HEK293 (cell line): Measurements from ENCODE around the gene TIMM44.

Experiments
- GLIS2 ChIP-seq: fragments of 450-650 bp; formaldehyde crosslinking; IDR thresholded peaks from 2 replicates; pipeline ENCODE4 v1.5.1; 2016; ENCODE audit warnings: missing biosample characterization, missing genetic modification characterization
- HIC1 ChIP-seq: fragments of 450-650 bp; formaldehyde crosslinking; IDR thresholded peaks from 2 replicates; pipeline ENCODE4 v1.5.1; 2016; ENCODE audit warnings: missing biosample characterization, missing genetic modification characterization
- MYNN ChIP-seq: fragments of 450-650 bp; formaldehyde crosslinking; IDR thresholded peaks from 2 replicates; pipeline ENCODE4 v1.5.1; 2016; ENCODE audit warnings: missing biosample characterization, missing genetic modification characterization, borderline replicate concordance
- OSR2 ChIP-seq: fragments of 450-650 bp; formaldehyde crosslinking; IDR thresholded peaks from 2 replicates; pipeline ENCODE4 v1.5.1; 2016; ENCODE audit warnings: missing biosample characterization, missing genetic modification characterization
- PATZ1 ChIP-seq: fragments of 450-650 bp; formaldehyde crosslinking; IDR thresholded peaks from 2 replicates; pipeline ENCODE4 v1.5.1; 2016; ENCODE audit warnings: missing biosample characterization, missing genetic modification characterization
- PRDM4 ChIP-seq: fragments of 450-650 bp; formaldehyde crosslinking; IDR thresholded peaks from 2 replicates; pipeline ENCODE4 v1.5.1; 2017; ENCODE audit warnings: missing biosample characterization, missing genetic modification characterization
- TCF7L2 ChIP-seq: IDR thresholded peaks from 2 replicates; pipeline ENCODE4 v1.6.1; 2011; ENCODE audit warnings: low read depth, mild to moderate bottlenecking, inconsistent platforms, low read length, moderate library complexity, borderline replicate concordance
- TRIM28 ChIP-seq: IDR thresholded peaks from 2 replicates; pipeline ENCODE4 v1.6.1; 2011; ENCODE audit warnings: low read length, control low read depth, borderline replicate concordance
- ZBTB44 ChIP-seq: fragments of 450-650 bp; IDR thresholded peaks from 2 replicates; pipeline ENCODE4 v1.5.1; 2018; ENCODE audit warnings: missing biosample characterization, mild to moderate bottlenecking, missing genetic modification characterization
- ZIC2 ChIP-seq: fragments of 450-650 bp; formaldehyde crosslinking; IDR thresholded peaks from 2 replicates; pipeline ENCODE4 v1.5.1; 2016; ENCODE audit warnings: missing biosample characterization, missing genetic modification characterization
- ZNF148 ChIP-seq: fragments of 450-650 bp; formaldehyde crosslinking; IDR thresholded peaks from 2 replicates; pipeline ENCODE4 v1.5.0; 2017; ENCODE audit warnings: missing biosample characterization, missing genetic modification characterization, borderline replicate concordance
- ZNF214 ChIP-seq: fragments of 450-650 bp; formaldehyde crosslinking; IDR thresholded peaks from 2 replicates; pipeline ENCODE4 v1.5.1; 2017; ENCODE audit warnings: missing biosample characterization, mild to moderate bottlenecking, missing genetic modification characterization, borderline replicate concordance
- ZNF221 ChIP-seq: fragments of 450-650 bp; formaldehyde crosslinking; IDR thresholded peaks from 2 replicates; pipeline ENCODE4 v1.5.1; 2017; ENCODE audit warnings: missing biosample characterization, missing genetic modification characterization, borderline replicate concordance
- ZNF223 ChIP-seq: fragments of 450-650 bp; formaldehyde crosslinking; IDR thresholded peaks from 2 replicates; pipeline ENCODE4 v1.5.1; 2016; ENCODE audit warnings: missing biosample characterization, missing genetic modification characterization
- ZNF26 ChIP-seq: fragments of 450-650 bp; formaldehyde crosslinking; IDR thresholded peaks from 2 replicates; pipeline ENCODE4 v1.5.1; 2016; ENCODE audit warnings: missing biosample characterization, missing genetic modification characterization
- ZNF341 ChIP-seq: fragments of 450-650 bp; formaldehyde crosslinking; IDR thresholded peaks from 2 replicates; pipeline ENCODE4; 2016; ENCODE audit warnings: low read depth, missing biosample characterization, missing genetic modification characterization
- ZNF391 ChIP-seq: fragments of 450-650 bp; formaldehyde crosslinking; IDR thresholded peaks from 2 replicates; pipeline ENCODE4 v1.5.1; 2016; ENCODE audit warnings: low read depth, missing biosample characterization, missing genetic modification characterization, borderline replicate concordance
- ZNF510 ChIP-seq: fragments of 450-650 bp; formaldehyde crosslinking; IDR thresholded peaks from 2 replicates; pipeline ENCODE4 v1.5.1; 2018; ENCODE audit warnings: mild to moderate bottlenecking, missing genetic modification characterization, missing biosample characterization; ENCODE audit not compliant: insufficient replicate concordance
- ZNF544 ChIP-seq: fragments of 450-650 bp; formaldehyde crosslinking; IDR thresholded peaks from 2 replicates; pipeline ENCODE4 v1.5.0; 2017; ENCODE audit warnings: missing biosample characterization, missing genetic modification characterization
- ZNF585B ChIP-seq: fragments of 450-650 bp; formaldehyde crosslinking; IDR thresholded peaks from 2 replicates; pipeline ENCODE4 v1.5.1; 2016; ENCODE audit warnings: missing biosample characterization, missing genetic modification characterization
- ZNF624 ChIP-seq: fragments of 450-650 bp; formaldehyde crosslinking; IDR thresholded peaks from 2 replicates; pipeline ENCODE4 v1.5.1; 2017; ENCODE audit warnings: missing biosample characterization, missing genetic modification characterization
- ZNF692 ChIP-seq: fragments of 450-650 bp; formaldehyde crosslinking; IDR thresholded peaks from 2 replicates; pipeline ENCODE4 v1.5.1; 2016; ENCODE audit warnings: missing biosample characterization, missing genetic modification characterization
- ZNF701 ChIP-seq: fragments of 450-650 bp; formaldehyde crosslinking; IDR thresholded peaks from 2 replicates; pipeline ENCODE4 v1.5.1; 2016; ENCODE audit warnings: missing biosample characterization, missing genetic modification characterization
- ZSCAN30 ChIP-seq: fragments of 450-650 bp; IDR thresholded peaks from 2 replicates; pipeline ENCODE4 v1.5.1; 2018; ENCODE audit warnings: missing biosample characterization, mild to moderate bottlenecking, missing genetic modification characterization, moderate library complexity

TIMM44 gene

GRCh38 chr19:7925171-7925851, 18.2 kb downstream of the TIMM44 start (continued):
- TF ChIP-seq ZIC2 (tag by site-specific recombination), result no peak
- TF ChIP-seq ZNF701 (tag by site-specific recombination), result no peak
- no peak for TF ChIP-seq ZNF221
- TF ChIP-seq ZNF624 (tag by site-specific recombination), result no peak
- no peak for TF ChIP-seq ZNF544 (tag by site-specific recombination)
- TF ChIP-seq ZNF585B (tag by site-specific recombination), result no peak
- no peak for TF ChIP-seq OSR2 (tag by site-specific recombination)
- no peak for TF ChIP-seq ZNF26 (tag by site-specific recombination)
- no peak for TF ChIP-seq TRIM28
- TF ChIP-seq ZNF510 (tag by site-specific recombination), result no peak
- TF ChIP-seq PRDM4 (tag by site-specific recombination), result no peak
- TF ChIP-seq ZNF692 (tag by site-specific recombination), result peak; percentile 62; the same call in 1 of the 2 replicates
- no peak; the same call in 1 of the 2 replicates for TF ChIP-seq ZNF341 (tag by site-specific recombination)
- TF ChIP-seq ZNF391 (tag by site-specific recombination), result no peak
- TF ChIP-seq HIC1 (tag by site-specific recombination), result no peak
- TF ChIP-seq ZNF214 (tag by site-specific recombination), result no peak
- 0 out of 2 replicates have a peak, but pooled peaks have one; percentile 11 for TF ChIP-seq ZSCAN30
- no peak for TF ChIP-seq ZNF148
- no peak for TF ChIP-seq TCF7L2
- TF ChIP-seq GLIS2 (tag by site-specific recombination), result peak; percentile 25; the same call in 1 of the 2 replicates
- TF ChIP-seq ZNF223, result no peak
- 0 out of 2 replicates have a peak, but pooled peaks have one; percentile 27 for TF ChIP-seq ZBTB44 (tag by site-specific recombination)
- TF ChIP-seq PATZ1 (tag by site-specific recombination), result peak; percentile 53; the same call in 1 of the 2 replicates
- TF ChIP-seq MYNN (tag by site-specific recombination), result no peak
